ENCODE measurements around the gene RIF1.

Gene RIF1

GRCh38 chr2:151374436-151374835 lies 35.3 kb upstream of the RIF1 start:
- Histone ChIP-seq H3K36me3 (no peaks in the 10 kb centered on the region), H3K27me3 (ENCODE audit: insufficient read depth, low read depth, severe bottlenecking) (no peaks in the 10 kb centered on the region), H3K9me3 (ENCODE audit: severe bottlenecking) (no peaks in the 10 kb centered on the region), H3K27ac (no peak overlapping the region), H3K4me3 (ENCODE audit: low read depth, low read length) (no peak overlapping the region)
- TF ChIP-seq CTCF (IDR thresholded peaks at IDR 0.05; ENCODE audit: low read depth, low read length): no peak
- no peak for DNase-seq

- H3K36me3 ChIP-seq: no peaks in the 10 kb centered on the region
- no peak for TF ChIP-seq CTCF (IDR thresholded peaks at IDR 0.05; ENCODE audit: low read depth, low read length)
- no peak for DNase-seq
Observed at GRCh38 chr2:151379169-151379568, 30.5 kb upstream of the RIF1 start.

GRCh38 chr2:151380580-151381235 lies 29.0 kb upstream of the RIF1 start:
- H3K27me3 ChIP-seq (ENCODE audit: insufficient read depth, low read depth, severe bottlenecking): no peaks in the 10 kb centered on the region
- no peak for DNase-seq

More at GRCh38 chr2:151379169-151379568, 30.5 kb upstream of the RIF1 start:
- H3K4me3 ChIP-seq (ENCODE audit: low read depth, low read length): no peak overlapping the region
- H3K27me3 ChIP-seq (ENCODE audit: insufficient read depth, low read depth, severe bottlenecking): no peaks in the 10 kb centered on the region
- no peaks in the 10 kb centered on the region for H3K9me3 ChIP-seq (ENCODE audit: severe bottlenecking)
- H3K27ac ChIP-seq: no peak overlapping the region

GRCh38 chr2:151381266-151381665 lies 28.4 kb upstream of the RIF1 start:
- no peak for TF ChIP-seq CTCF (IDR thresholded peaks at IDR 0.05; ENCODE audit: low read depth, low read length)
- Histone ChIP-seq H3K27me3 (ENCODE audit: insufficient read depth, low read depth, severe bottlenecking) (no peaks in the 10 kb centered on the region), H3K4me3 (ENCODE audit: low read depth, low read length) (no peak overlapping the region), H3K36me3 (no peaks in the 10 kb centered on the region), H3K9me3 (ENCODE audit: severe bottlenecking) (no peaks in the 10 kb centered on the region), H3K27ac (no peak overlapping the region)
- no peak for DNase-seq

More at GRCh38 chr2:151380580-151381235, 29.0 kb upstream of the RIF1 start:
- Histone ChIP-seq H3K36me3 (no peaks in the 10 kb centered on the region), H3K9me3 (ENCODE audit: severe bottlenecking) (no peaks in the 10 kb centered on the region), H3K4me3 (ENCODE audit: low read depth, low read length) (no peak overlapping the region), H3K27ac (no peak overlapping the region)
- TF ChIP-seq CTCF (IDR thresholded peaks at IDR 0.05; ENCODE audit: low read depth, low read length): no peak

GRCh38 chr2:151388011-151388410 lies 21.7 kb upstream of the RIF1 start:
- no peak for TF ChIP-seq CTCF (IDR thresholded peaks at IDR 0.05; ENCODE audit: low read depth, low read length)
- H3K27me3 ChIP-seq (ENCODE audit: insufficient read depth, low read depth, severe bottlenecking): no peaks in the 10 kb centered on the region
- no peaks in the 10 kb centered on the region for H3K36me3 ChIP-seq
- no peak for DNase-seq
- H3K4me3 ChIP-seq (ENCODE audit: low read depth, low read length): no peak overlapping the region
- H3K9me3 ChIP-seq (ENCODE audit: severe bottlenecking): no peaks in the 10 kb centered on the region
- H3K27ac ChIP-seq: no peak overlapping the region

GRCh38 chr2:151391436-151391835 lies 18.3 kb upstream of the RIF1 start:
- TF ChIP-seq CTCF (IDR thresholded peaks at IDR 0.05; ENCODE audit: low read depth, low read length): no peak
- Histone ChIP-seq H3K27ac (no peak overlapping the region), H3K4me3 (ENCODE audit: low read depth, low read length) (no peak overlapping the region), H3K9me3 (ENCODE audit: severe bottlenecking) (no peaks in the 10 kb centered on the region), H3K27me3 (ENCODE audit: insufficient read depth, low read depth, severe bottlenecking) (no peaks in the 10 kb centered on the region), H3K36me3 (no peaks in the 10 kb centered on the region)
- no peak for DNase-seq

Data from WERI-Rb-1 (cell line).